ENCODE data around the gene CAB39.

The CAB39 gene

GRCh38 chr2:230706053-230706521 lies 6.6 kb upstream of the CAB39 start:
- no peak for ATAC-seq (replicated peaks; ENCODE audit: extremely low read depth, poor library complexity, severe bottlenecking)
- DNase-seq (ENCODE audit: low spot score in 2 of 2): no peak
- H3K9me3 Mint-ChIP-seq: peaks cover 7% of the 10 kb centered on the region
- no peak overlapping the region for H3K27ac Mint-ChIP-seq (ENCODE audit: low read depth)
- H3K27me3 Mint-ChIP-seq: no peaks in the 10 kb centered on the region
- H3K4me3 Mint-ChIP-seq: no peak overlapping the region
- peaks cover 10% of the 10 kb centered on the region for H3K4me1 Mint-ChIP-seq
- H3K36me3 Mint-ChIP-seq (ENCODE audit: insufficient read depth): no peaks in the 10 kb centered on the region

- Mint-ChIP-seq H3K36me3 (ENCODE audit: insufficient read depth) (no peaks in the 10 kb centered on the region), H3K4me3 (no peak overlapping the region), H3K27me3 (no peaks in the 10 kb centered on the region), H3K9me3 (peaks cover 7% of the 10 kb centered on the region), H3K4me1 (peaks cover 10% of the 10 kb centered on the region), H3K27ac (ENCODE audit: low read depth) (no peak overlapping the region)
- ATAC-seq (replicated peaks; ENCODE audit: extremely low read depth, poor library complexity, severe bottlenecking): no peak
- DNase-seq (ENCODE audit: low spot score in 2 of 2): no peak
Observed at GRCh38 chr2:230706966-230707365, 5.7 kb upstream of the CAB39 start.

GRCh38 chr2:230708204-230708603 lies 4.4 kb upstream of the CAB39 start:
- H3K4me3 Mint-ChIP-seq: no peak overlapping the region
- no peaks in the 10 kb centered on the region for H3K9me3 Mint-ChIP-seq
- H3K36me3 Mint-ChIP-seq (ENCODE audit: insufficient read depth): peaks cover 3% of the 10 kb centered on the region
- DNase-seq (ENCODE audit: low spot score in 2 of 2) (no peak), ATAC-seq (replicated peaks; ENCODE audit: extremely low read depth, poor library complexity, severe bottlenecking) (no peak)
- no peaks in the 10 kb centered on the region for H3K27me3 Mint-ChIP-seq
- H3K27ac Mint-ChIP-seq (ENCODE audit: low read depth): no peak overlapping the region
- peaks cover 10% of the 10 kb centered on the region for H3K4me1 Mint-ChIP-seq

GRCh38 chr2:230711224-230711623 lies 1.4 kb upstream of the CAB39 start:
- ATAC-seq (replicated peaks; ENCODE audit: extremely low read depth, poor library complexity, severe bottlenecking): no peak
- H3K4me3 Mint-ChIP-seq: peak overlapping the region; percentile 94
- H3K27ac Mint-ChIP-seq (ENCODE audit: low read depth): no peak overlapping the region

GRCh38 chr2:230713331-230714135 lies 891 bp downstream of the CAB39 start:
- Mint-ChIP-seq H3K4me1 (peaks cover 44% of the 10 kb centered on the region), H3K4me3 (peak overlapping the region; percentile 94), H3K27me3 (no peaks in the 10 kb centered on the region), H3K9me3 (no peaks in the 10 kb centered on the region), H3K36me3 (ENCODE audit: insufficient read depth) (peaks cover 21% of the 10 kb centered on the region), H3K27ac (ENCODE audit: low read depth) (peak overlapping the region; percentile 90)
- ATAC-seq (replicated peaks; ENCODE audit: extremely low read depth, poor library complexity, severe bottlenecking): peak; percentile 35
- DNase-seq (ENCODE audit: low spot score in 2 of 2): peak in 1 of 2 donors; percentile 24

More at GRCh38 chr2:230711224-230711623, 1.4 kb upstream of the CAB39 start:
- no peaks in the 10 kb centered on the region for H3K9me3 Mint-ChIP-seq
- no peaks in the 10 kb centered on the region for H3K27me3 Mint-ChIP-seq
- peaks cover 32% of the 10 kb centered on the region for H3K4me1 Mint-ChIP-seq
- DNase-seq (ENCODE audit: low spot score in 2 of 2): no peak
- H3K36me3 Mint-ChIP-seq (ENCODE audit: insufficient read depth): peaks cover 21% of the 10 kb centered on the region

- ATAC-seq (replicated peaks; ENCODE audit: extremely low read depth, poor library complexity, severe bottlenecking) (peak; percentile 61), DNase-seq (ENCODE audit: low spot score in 2 of 2) (no peak)
- Mint-ChIP-seq H3K9me3 (no peaks in the 10 kb centered on the region), H3K36me3 (ENCODE audit: insufficient read depth) (peaks cover 21% of the 10 kb centered on the region), H3K27me3 (no peaks in the 10 kb centered on the region), H3K4me1 (peaks cover 44% of the 10 kb centered on the region), H3K4me3 (peak overlapping the region; percentile 94), H3K27ac (ENCODE audit: low read depth) (peak overlapping the region; percentile 90)
Observed at GRCh38 chr2:230714136-230714480, 1.5 kb downstream of the CAB39 start.

- Mint-ChIP-seq H3K4me3 (peak overlapping the region; percentile 94), H3K9me3 (no peaks in the 10 kb centered on the region), H3K27me3 (no peaks in the 10 kb centered on the region), H3K36me3 (ENCODE audit: insufficient read depth) (peaks cover 21% of the 10 kb centered on the region), H3K27ac (ENCODE audit: low read depth) (peak overlapping the region; percentile 84), H3K4me1 (peaks cover 53% of the 10 kb centered on the region)
- DNase-seq (ENCODE audit: low spot score in 2 of 2) (no peak), ATAC-seq (replicated peaks; ENCODE audit: extremely low read depth, poor library complexity, severe bottlenecking) (no peak)
Observed at GRCh38 chr2:230715201-230715600, 2.6 kb downstream of the CAB39 start.

- no peak overlapping the region for H3K4me3 Mint-ChIP-seq
- no peaks in the 10 kb centered on the region for H3K9me3 Mint-ChIP-seq
- DNase-seq (ENCODE audit: low spot score in 2 of 2): no peak
- no peak overlapping the region for H3K27ac Mint-ChIP-seq (ENCODE audit: low read depth)
- H3K36me3 Mint-ChIP-seq (ENCODE audit: insufficient read depth): peaks cover 32% of the 10 kb centered on the region
- H3K4me1 Mint-ChIP-seq: peaks cover 59% of the 10 kb centered on the region
- ATAC-seq (replicated peaks; ENCODE audit: extremely low read depth, poor library complexity, severe bottlenecking): no peak
- H3K27me3 Mint-ChIP-seq: no peaks in the 10 kb centered on the region
Observed at GRCh38 chr2:230716588-230716987, 3.9 kb downstream of the CAB39 start.

GRCh38 chr2:230717600-230717999 lies 5.0 kb downstream of the CAB39 start:
- peaks cover 67% of the 10 kb centered on the region for H3K4me1 Mint-ChIP-seq
- H3K27me3 Mint-ChIP-seq: no peaks in the 10 kb centered on the region
- DNase-seq (ENCODE audit: low spot score in 2 of 2): no peak
- no peak for ATAC-seq (replicated peaks; ENCODE audit: extremely low read depth, poor library complexity, severe bottlenecking)
- peaks cover 29% of the 10 kb centered on the region for H3K36me3 Mint-ChIP-seq (ENCODE audit: insufficient read depth)
- H3K4me3 Mint-ChIP-seq: peak overlapping the region; percentile 54
- peak overlapping the region; percentile 30 for H3K27ac Mint-ChIP-seq (ENCODE audit: low read depth)
- no peaks in the 10 kb centered on the region for H3K9me3 Mint-ChIP-seq

- H3K4me1 Mint-ChIP-seq: peaks cover 71% of the 10 kb centered on the region
- H3K9me3 Mint-ChIP-seq: no peaks in the 10 kb centered on the region
- H3K36me3 Mint-ChIP-seq (ENCODE audit: insufficient read depth): peaks cover 19% of the 10 kb centered on the region
- H3K27me3 Mint-ChIP-seq: no peaks in the 10 kb centered on the region
- DNase-seq (ENCODE audit: low spot score in 2 of 2): no peak
- H3K4me3 Mint-ChIP-seq: peak overlapping the region; percentile 3
- no peak overlapping the region for H3K27ac Mint-ChIP-seq (ENCODE audit: low read depth)
- ATAC-seq (replicated peaks; ENCODE audit: extremely low read depth, poor library complexity, severe bottlenecking): no peak
Observed at GRCh38 chr2:230719340-230719739, 6.7 kb downstream of the CAB39 start.

GRCh38 chr2:230721712-230722111 lies 9.1 kb downstream of the CAB39 start:
- peak overlapping the region; percentile 21 for H3K4me3 Mint-ChIP-seq
- peaks cover 66% of the 10 kb centered on the region for H3K4me1 Mint-ChIP-seq
- H3K36me3 Mint-ChIP-seq (ENCODE audit: insufficient read depth): peaks cover 18% of the 10 kb centered on the region
- H3K27me3 Mint-ChIP-seq: no peaks in the 10 kb centered on the region
- no peaks in the 10 kb centered on the region for H3K9me3 Mint-ChIP-seq
- ATAC-seq (replicated peaks; ENCODE audit: extremely low read depth, poor library complexity, severe bottlenecking): no peak
- H3K27ac Mint-ChIP-seq (ENCODE audit: low read depth): no peak overlapping the region
- DNase-seq (ENCODE audit: low spot score in 2 of 2): no peak

- H3K9me3 Mint-ChIP-seq: no peaks in the 10 kb centered on the region
- peaks cover 20% of the 10 kb centered on the region for H3K36me3 Mint-ChIP-seq (ENCODE audit: insufficient read depth)
- H3K27me3 Mint-ChIP-seq: no peaks in the 10 kb centered on the region
- peaks cover 65% of the 10 kb centered on the region for H3K4me1 Mint-ChIP-seq
- ATAC-seq (replicated peaks; ENCODE audit: extremely low read depth, poor library complexity, severe bottlenecking) (no peak), DNase-seq (ENCODE audit: low spot score in 2 of 2) (no peak)
- peak overlapping the region; percentile 19 for H3K27ac Mint-ChIP-seq (ENCODE audit: low read depth)
- no peak overlapping the region for H3K4me3 Mint-ChIP-seq
Observed at GRCh38 chr2:230722207-230722885, 9.7 kb downstream of the CAB39 start.

- no peaks in the 10 kb centered on the region for H3K27me3 Mint-ChIP-seq
- H3K36me3 Mint-ChIP-seq (ENCODE audit: insufficient read depth): peaks cover 20% of the 10 kb centered on the region
- ATAC-seq (replicated peaks; ENCODE audit: extremely low read depth, poor library complexity, severe bottlenecking) (peak; percentile 94), DNase-seq (ENCODE audit: low spot score in 2 of 2) (no peak)
- H3K9me3 Mint-ChIP-seq: no peaks in the 10 kb centered on the region
- peak overlapping the region; percentile 69 for H3K27ac Mint-ChIP-seq (ENCODE audit: low read depth)
- H3K4me3 Mint-ChIP-seq: peak overlapping the region; percentile 75
- H3K4me1 Mint-ChIP-seq: peaks cover 55% of the 10 kb centered on the region
Observed at GRCh38 chr2:230723363-230723762, 10.7 kb downstream of the CAB39 start.

All from central memory CD8-positive, alpha-beta T cell (primary cell).